Activated CD4-positive, alpha-beta T cell treated with anti-CD3 and anti-CD28 coated beads, Interleukin-2, amount 50 U/mL, for 4 hours (primary cell): ENCODE results near the gene FLOT2.
"Not testable (repeated sequence)": the region's sequence is repeated elsewhere in the genome, so short reads cannot be mapped to it uniquely, and the experiment has no call there.

Experiments used
- DNase-seq, 2 experiments: peaks; one replicate each; pipeline ENCODE4 v3.0.0-alpha.2; 2020

FLOT2 gene, protein sequence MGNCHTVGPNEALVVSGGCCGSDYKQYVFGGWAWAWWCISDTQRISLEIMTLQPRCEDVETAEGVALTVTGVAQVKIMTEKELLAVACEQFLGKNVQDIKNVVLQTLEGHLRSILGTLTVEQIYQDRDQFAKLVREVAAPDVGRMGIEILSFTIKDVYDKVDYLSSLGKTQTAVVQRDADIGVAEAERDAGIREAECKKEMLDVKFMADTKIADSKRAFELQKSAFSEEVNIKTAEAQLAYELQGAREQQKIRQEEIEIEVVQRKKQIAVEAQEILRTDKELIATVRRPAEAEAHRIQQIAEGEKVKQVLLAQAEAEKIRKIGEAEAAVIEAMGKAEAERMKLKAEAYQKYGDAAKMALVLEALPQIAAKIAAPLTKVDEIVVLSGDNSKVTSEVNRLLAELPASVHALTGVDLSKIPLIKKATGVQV

DNA sequence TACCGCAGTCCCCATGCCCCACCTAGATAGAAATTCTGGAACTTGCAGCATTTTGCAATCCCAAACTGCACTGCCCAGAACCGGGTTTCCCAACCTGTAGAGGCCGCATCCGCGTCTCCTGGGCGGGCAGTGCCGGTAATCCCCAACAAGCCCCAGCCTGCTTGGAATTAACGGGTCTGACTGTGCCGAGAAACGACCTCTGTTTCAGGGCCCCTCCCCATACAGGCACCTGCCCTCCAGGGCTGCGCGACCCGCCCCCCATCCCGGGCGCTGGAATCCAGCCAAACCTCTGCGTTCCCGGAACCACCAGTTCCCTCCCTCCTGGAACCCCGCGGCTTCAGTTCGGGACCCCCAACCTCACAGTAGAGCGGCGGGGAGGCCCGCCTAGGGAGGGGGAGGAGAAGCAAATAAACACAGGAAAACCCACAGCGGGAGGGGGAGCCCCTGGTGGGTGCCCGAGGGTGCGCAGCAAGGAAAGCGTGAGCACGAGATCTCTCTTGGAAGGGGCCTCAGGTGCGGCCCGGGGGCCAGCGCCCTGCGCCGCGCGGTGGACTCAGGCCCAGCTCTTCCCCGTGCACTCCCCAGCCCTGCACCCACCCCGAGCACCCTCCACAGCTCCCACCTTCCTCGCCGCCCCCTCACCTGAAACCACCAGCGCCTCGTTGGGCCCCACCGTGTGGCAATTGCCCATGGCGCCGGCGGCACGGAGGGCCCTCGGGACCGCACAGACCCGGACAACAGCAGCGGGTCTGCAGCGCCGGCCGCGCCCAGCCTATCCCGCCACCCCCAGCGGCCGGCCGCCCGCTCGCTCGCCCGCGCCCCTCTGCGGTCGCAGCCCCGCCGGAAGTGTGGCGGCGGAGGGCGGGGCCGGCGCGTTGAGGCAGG is at the start of gene FLOT2:
Gene FLOT2, minus strand, starts transcription at position 850 of the 885 bp plus-strand sequence. Its CDS starts 159 bp downstream, at position 691.
- DNase-seq: peak; percentile 45 to 50

GRCh38 chr17:28946239-28946638 is 48.7 kb upstream of the FLOT2 start:
- no peak for DNase-seq

DNA sequence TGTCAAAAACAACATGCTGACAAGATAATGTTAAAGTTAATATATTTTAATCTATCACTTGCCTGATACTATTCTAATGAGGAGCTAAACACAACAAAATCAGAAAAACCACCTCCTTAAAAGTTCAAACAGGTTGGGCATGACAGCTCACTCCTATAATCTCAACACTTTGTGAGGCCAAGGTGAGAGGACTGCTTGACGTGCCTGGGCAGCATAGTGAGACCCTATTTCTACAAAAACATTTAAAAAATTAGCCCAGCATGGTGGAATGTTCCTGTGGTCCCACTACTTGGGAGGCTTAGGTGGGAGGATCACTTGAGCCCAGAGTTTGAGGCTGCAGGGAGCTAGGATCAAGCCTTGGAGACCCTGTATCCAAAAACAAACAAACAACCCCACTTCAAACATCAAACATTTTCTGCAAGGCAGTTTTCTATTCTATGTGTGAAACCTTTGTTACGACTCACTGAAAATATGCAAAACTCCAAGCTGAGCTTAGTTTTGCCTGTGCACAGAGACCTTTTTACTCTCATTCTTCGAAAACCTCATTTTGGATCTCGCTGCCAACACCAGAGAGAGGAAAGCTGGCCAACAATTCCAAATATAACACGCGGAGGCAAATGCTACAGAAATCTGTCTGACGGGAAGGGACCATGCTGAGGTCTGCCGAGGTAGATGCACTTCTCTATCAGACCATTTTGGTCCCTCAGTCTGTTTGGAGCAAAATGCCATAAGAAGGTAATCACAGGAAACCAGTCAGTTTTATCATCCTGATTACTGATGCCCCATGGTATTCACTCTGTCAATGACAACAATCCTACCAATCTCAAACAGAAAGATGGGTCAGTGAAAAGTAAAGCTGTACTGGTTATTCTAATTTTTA is 47.6 kb upstream of the FLOT2 start:
- DNase-seq: no peak

GRCh38 chr17:28944343-28944742 is 46.8 kb upstream of the FLOT2 start:
- DNase-seq: no peak

- no peak for DNase-seq
Observed at GRCh38 chr17:28942925-28943324, 45.4 kb upstream of the FLOT2 start.

DNA sequence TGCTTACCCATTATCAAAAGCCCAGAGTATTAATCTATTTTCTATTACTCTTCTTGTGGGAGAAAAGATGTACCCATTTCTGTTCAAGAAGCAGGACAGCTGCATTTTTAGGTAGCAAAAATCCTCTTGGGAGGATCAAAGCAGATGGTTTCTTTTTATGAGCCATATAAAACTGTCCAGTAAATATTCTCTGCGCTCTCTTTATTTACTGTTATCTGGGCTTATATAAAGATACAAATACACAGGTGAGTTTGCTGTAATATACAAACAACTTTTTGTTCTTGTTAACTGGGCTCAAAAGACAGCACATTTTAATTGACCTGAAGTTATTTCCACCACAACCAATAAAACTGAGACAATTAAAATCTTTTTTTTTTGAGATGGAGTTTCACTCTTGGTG is 43.7 kb upstream of the FLOT2 start:
- no peak for DNase-seq

GRCh38 chr17:28940675-28941074 is 43.1 kb upstream of the FLOT2 start:
- DNase-seq: no peak

GRCh38 chr17:28940142-28940541 is 42.6 kb upstream of the FLOT2 start:
- DNase-seq: no peak

- DNase-seq: no peak
Observed at GRCh38 chr17:28938552-28938951, 41.0 kb upstream of the FLOT2 start.

GRCh38 chr17:28937044-28937729 is 39.7 kb upstream of the FLOT2 start:
- DNase-seq: no peak

- DNase-seq: no peak
Observed at GRCh38 chr17:28935744-28936460, 38.4 kb upstream of the FLOT2 start.

- DNase-seq: not testable (repeated sequence)
Observed at GRCh38 chr17:28934508-28934907, 37.0 kb upstream of the FLOT2 start.

DNA sequence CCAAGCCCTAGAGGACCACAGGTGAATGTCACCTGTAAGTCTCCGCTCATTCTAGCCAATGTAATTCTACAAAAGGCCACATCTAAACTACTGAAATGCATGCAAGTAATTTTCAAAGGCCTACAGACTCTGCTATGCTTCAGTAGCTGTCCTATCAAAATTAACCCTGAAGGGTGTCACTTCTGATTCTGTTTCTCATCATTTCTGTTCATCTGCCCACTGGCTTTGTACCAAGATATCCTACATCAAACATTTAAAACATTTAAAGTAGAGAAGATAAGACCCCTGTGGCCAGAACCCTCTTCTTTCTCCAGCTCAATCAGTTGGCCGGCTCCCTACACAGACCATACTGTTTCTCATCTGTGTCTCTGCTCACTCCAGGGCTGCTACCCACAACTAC is 32.3 kb upstream of the FLOT2 start:
- no peak for DNase-seq

DNA sequence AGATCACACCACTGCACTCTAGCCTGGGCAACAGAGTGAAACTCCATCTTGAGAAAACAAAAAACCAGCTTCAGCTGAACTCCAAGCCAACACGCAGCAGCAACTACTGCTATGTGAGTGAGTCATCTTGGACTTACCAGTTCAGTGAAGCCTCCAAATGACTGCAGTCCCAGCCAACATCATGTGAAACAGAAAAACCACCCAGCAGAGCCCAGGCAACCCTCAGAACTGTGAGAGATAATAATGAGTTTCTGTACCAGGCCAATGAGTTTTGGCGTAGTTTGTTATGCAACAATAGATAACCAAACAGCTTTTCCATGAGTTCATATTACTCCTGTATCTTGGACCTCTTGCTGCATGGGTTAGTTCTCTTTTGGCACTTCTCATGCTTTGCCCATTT is 30.5 kb upstream of the FLOT2 start:
- DNase-seq: peak; percentile 10

- DNase-seq: no peak
Observed at GRCh38 chr17:28926786-28927185, 29.3 kb upstream of the FLOT2 start.

DNA sequence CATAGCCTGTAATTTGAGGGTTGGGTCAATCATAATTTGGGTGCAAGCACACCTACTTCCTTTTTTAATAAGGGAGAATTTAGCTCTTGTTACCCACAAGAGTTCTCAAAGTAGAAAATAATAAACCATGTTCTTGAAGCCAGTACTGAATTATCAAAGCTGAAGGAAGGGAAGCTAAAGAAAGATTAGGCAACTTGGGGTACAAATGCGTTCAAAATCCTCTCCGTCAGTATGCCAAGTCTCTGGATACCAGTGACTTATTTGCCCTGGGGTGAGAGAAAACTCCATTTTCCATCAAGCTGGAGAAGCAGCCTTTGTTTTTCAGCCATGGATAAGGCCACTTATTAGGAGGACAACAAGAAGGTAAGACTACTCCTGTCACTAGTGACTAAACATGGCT is 28.8 kb upstream of the FLOT2 start:
- DNase-seq: no peak

GRCh38 chr17:28925912-28926365 is 28.4 kb upstream of the FLOT2 start:
- DNase-seq: peak; percentile 17 to 19

DNA sequence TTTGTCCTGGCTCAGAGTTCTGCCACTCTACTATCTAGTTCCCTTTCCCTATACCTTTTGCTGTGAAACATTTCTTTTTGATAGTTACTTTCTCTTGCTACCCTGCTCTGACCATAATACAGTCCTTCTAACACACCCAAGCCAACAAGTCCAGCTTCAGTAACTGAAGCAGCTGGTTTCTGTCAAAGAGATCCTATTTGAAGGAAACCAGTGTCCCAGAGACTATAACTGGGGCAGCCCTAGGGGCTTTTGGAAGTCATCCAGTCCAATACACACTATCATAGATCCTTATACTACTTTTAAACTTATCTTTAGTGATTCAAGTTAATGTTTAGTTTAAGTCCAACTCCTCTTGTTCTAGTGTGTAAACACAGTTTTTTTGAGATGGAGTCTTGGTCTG is 22.7 kb upstream of the FLOT2 start:
- no peak for DNase-seq

- no peak for DNase-seq
Observed at GRCh38 chr17:28918295-28918694, 20.8 kb upstream of the FLOT2 start.

DNA sequence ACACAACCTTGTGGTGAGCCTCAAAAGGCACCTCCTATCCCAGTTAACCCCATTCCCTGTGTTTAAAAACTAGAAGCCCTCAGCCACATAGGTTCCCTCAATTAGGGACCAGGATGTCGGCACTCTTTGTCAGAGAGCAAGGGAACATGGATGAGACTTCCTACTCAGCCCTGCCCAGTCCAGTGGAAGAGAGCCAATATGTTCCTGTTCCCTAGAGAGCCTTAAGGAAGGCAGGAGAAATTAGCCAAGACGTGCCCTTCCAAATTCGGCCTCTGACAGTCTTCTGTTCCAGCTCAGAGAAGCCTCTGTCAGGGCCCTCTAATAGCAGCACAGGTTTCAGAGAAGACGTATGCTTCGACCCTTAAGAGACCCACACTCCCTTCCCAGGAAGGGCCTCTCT is 19.9 kb upstream of the FLOT2 start:
- DNase-seq: no peak

GRCh38 chr17:28917029-28917428 is 19.5 kb upstream of the FLOT2 start:
- no peak for DNase-seq
